ENCODE results near the gene GPR137.
"Not testable (repeated sequence)": the region's sequence is repeated elsewhere in the genome, so short reads cannot be mapped to it uniquely, and the experiment has no call there.

Gene GPR137

GRCh38 chr11:64244966-64245365, 40.7 kb upstream of the GPR137 start:
- Histone ChIP-seq H3K27ac (ENCODE audit: low read depth, low read length) (peak overlapping the region; percentile 86), H3K36me3 (ENCODE audit: insufficient read depth, low read length) (peaks cover 13% of the 10 kb centered on the region), H3K4me1 (ENCODE audit: insufficient read depth, low read length) (peaks cover 23% of the 10 kb centered on the region), H3K9me3 (ENCODE audit: low read length) (no peaks in the 10 kb centered on the region), H3K27me3 (ENCODE audit: control insufficient read depth in 1 of 2, insufficient read depth in 2 of 2, low read length in 2 of 2) (no peaks in the 10 kb centered on the region), H3K4me3 (ENCODE audit: low read depth in 1 of 2, low read length in 2 of 2) (peak overlapping the region in 1 of 2 donors; percentile 68), H3K9ac (ENCODE audit: low read length) (peak overlapping the region; percentile 61)

GRCh38 chr11:64245401-64245796, 40.2 kb upstream of the GPR137 start:
- H3K4me3 ChIP-seq (ENCODE audit: low read depth in 1 of 2, low read length in 2 of 2), result peak overlapping the region; percentile 68 to 72
- peaks cover 13% of the 10 kb centered on the region for H3K36me3 ChIP-seq (ENCODE audit: insufficient read depth, low read length)
- no peaks in the 10 kb centered on the region for H3K27me3 ChIP-seq (ENCODE audit: control insufficient read depth in 1 of 2, insufficient read depth in 2 of 2, low read length in 2 of 2)
- peak overlapping the region; percentile 61 for H3K9ac ChIP-seq (ENCODE audit: low read length)
- H3K27ac ChIP-seq (ENCODE audit: low read depth, low read length), result peak overlapping the region; percentile 86
- H3K9me3 ChIP-seq (ENCODE audit: low read length), result no peaks in the 10 kb centered on the region
- peaks cover 20% of the 10 kb centered on the region for H3K4me1 ChIP-seq (ENCODE audit: insufficient read depth, low read length)

GRCh38 chr11:64245797-64246620, 39.6 kb upstream of the GPR137 start:
- H3K36me3 ChIP-seq (ENCODE audit: insufficient read depth, low read length), result peaks cover 13% of the 10 kb centered on the region
- H3K9me3 ChIP-seq (ENCODE audit: low read length), result no peaks in the 10 kb centered on the region
- no peaks in the 10 kb centered on the region for H3K27me3 ChIP-seq (ENCODE audit: control insufficient read depth in 1 of 2, insufficient read depth in 2 of 2, low read length in 2 of 2)
- peaks cover 23% of the 10 kb centered on the region for H3K4me1 ChIP-seq (ENCODE audit: insufficient read depth, low read length)
- H3K4me3 ChIP-seq (ENCODE audit: low read depth in 1 of 2, low read length in 2 of 2), result peak overlapping the region; percentile 68 to 72
- H3K27ac ChIP-seq (ENCODE audit: low read depth, low read length), result peak overlapping the region; percentile 86
- H3K9ac ChIP-seq (ENCODE audit: low read length), result peak overlapping the region; percentile 61

GRCh38 chr11:64246621-64246870, 39.1 kb upstream of the GPR137 start:
- H3K9ac ChIP-seq (ENCODE audit: low read length); H3K27me3 ChIP-seq (ENCODE audit: control insufficient read depth in 1 of 2, insufficient read depth in 2 of 2, low read length in 2 of 2); H3K27ac ChIP-seq (ENCODE audit: low read depth, low read length); H3K4me3 ChIP-seq (ENCODE audit: low read depth in 1 of 2, low read length in 2 of 2); H3K9me3 ChIP-seq (ENCODE audit: low read length): not testable (repeated sequence)
- Histone ChIP-seq H3K36me3 (ENCODE audit: insufficient read depth, low read length) (peaks cover 13% of the 10 kb centered on the region), H3K4me1 (ENCODE audit: insufficient read depth, low read length) (peaks cover 23% of the 10 kb centered on the region)

- peaks cover 13% of the 10 kb centered on the region for H3K36me3 ChIP-seq (ENCODE audit: insufficient read depth, low read length)
- peaks cover 27% of the 10 kb centered on the region for H3K4me1 ChIP-seq (ENCODE audit: insufficient read depth, low read length)
- H3K27ac ChIP-seq (ENCODE audit: low read depth, low read length), result peak within 1 kb of the TSS; percentile 86
- H3K27me3 ChIP-seq (ENCODE audit: control insufficient read depth in 1 of 2, insufficient read depth in 2 of 2, low read length in 2 of 2), result no peaks in the 10 kb centered on the region
- peak within 1 kb of the TSS; percentile 72 to 100 for H3K4me3 ChIP-seq (ENCODE audit: low read depth in 1 of 2, low read length in 2 of 2)
- peak within 1 kb of the TSS; percentile 84 for H3K9ac ChIP-seq (ENCODE audit: low read length)
- no peaks in the 10 kb centered on the region for H3K9me3 ChIP-seq (ENCODE audit: low read length)
These were observed 38.5 kb upstream of the GPR137 start, which contains the start of gene PPP1R14B for GRCh38 chr11:64246871-64247728. Gene PPP1R14B (minus strand): TSS chr11:64246943. CDS start chr11:64246673, 270 bp downstream.

- Histone ChIP-seq H3K27ac (ENCODE audit: low read depth, low read length) (peak overlapping the region; percentile 85), H3K9me3 (ENCODE audit: low read length) (no peaks in the 10 kb centered on the region), H3K4me1 (ENCODE audit: insufficient read depth, low read length) (peaks cover 35% of the 10 kb centered on the region), H3K4me3 (ENCODE audit: low read depth in 1 of 2, low read length in 2 of 2) (peak overlapping the region; percentile 66 to 100), H3K9ac (ENCODE audit: low read length) (no peak overlapping the region), H3K27me3 (ENCODE audit: control insufficient read depth in 1 of 2, insufficient read depth in 2 of 2, low read length in 2 of 2) (no peaks in the 10 kb centered on the region), H3K36me3 (ENCODE audit: insufficient read depth, low read length) (peaks cover 13% of the 10 kb centered on the region)
These were observed 37.7 kb upstream of the GPR137 start for GRCh38 chr11:64247729-64248531.

- H3K27me3 ChIP-seq (ENCODE audit: control insufficient read depth in 1 of 2, insufficient read depth in 2 of 2, low read length in 2 of 2), result no peaks in the 10 kb centered on the region
- H3K36me3 ChIP-seq (ENCODE audit: insufficient read depth, low read length), result peaks cover 8% of the 10 kb centered on the region
- H3K9ac ChIP-seq (ENCODE audit: low read length), result no peak overlapping the region
- H3K27ac ChIP-seq (ENCODE audit: low read depth, low read length), result no peak overlapping the region
- no peaks in the 10 kb centered on the region for H3K9me3 ChIP-seq (ENCODE audit: low read length)
- peaks cover 38% of the 10 kb centered on the region for H3K4me1 ChIP-seq (ENCODE audit: insufficient read depth, low read length)
- no peak overlapping the region for H3K4me3 ChIP-seq (ENCODE audit: low read depth in 1 of 2, low read length in 2 of 2)
These were observed 37.1 kb upstream of the GPR137 start for GRCh38 chr11:64248578-64248977.

- H3K4me3 ChIP-seq (ENCODE audit: low read depth in 1 of 2, low read length in 2 of 2), result no peak overlapping the region
- peaks cover 38% of the 10 kb centered on the region for H3K4me1 ChIP-seq (ENCODE audit: insufficient read depth, low read length)
- no peak overlapping the region for H3K27ac ChIP-seq (ENCODE audit: low read depth, low read length)
- no peak overlapping the region for H3K9ac ChIP-seq (ENCODE audit: low read length)
- H3K9me3 ChIP-seq (ENCODE audit: low read length), result no peaks in the 10 kb centered on the region
- peaks cover 4% of the 10 kb centered on the region for H3K36me3 ChIP-seq (ENCODE audit: insufficient read depth, low read length)
- no peaks in the 10 kb centered on the region for H3K27me3 ChIP-seq (ENCODE audit: control insufficient read depth in 1 of 2, insufficient read depth in 2 of 2, low read length in 2 of 2)
These were observed 36.6 kb upstream of the GPR137 start for GRCh38 chr11:64249038-64249437.

- peaks cover 38% of the 10 kb centered on the region for H3K4me1 ChIP-seq (ENCODE audit: insufficient read depth, low read length)
- no peaks in the 10 kb centered on the region for H3K27me3 ChIP-seq (ENCODE audit: control insufficient read depth in 1 of 2, insufficient read depth in 2 of 2, low read length in 2 of 2)
- no peak overlapping the region for H3K4me3 ChIP-seq (ENCODE audit: low read depth in 1 of 2, low read length in 2 of 2)
- peaks cover 2% of the 10 kb centered on the region for H3K36me3 ChIP-seq (ENCODE audit: insufficient read depth, low read length)
- no peak overlapping the region for H3K9ac ChIP-seq (ENCODE audit: low read length)
- H3K9me3 ChIP-seq (ENCODE audit: low read length), result no peaks in the 10 kb centered on the region
- no peak overlapping the region for H3K27ac ChIP-seq (ENCODE audit: low read depth, low read length)
These were observed 35.9 kb upstream of the GPR137 start for GRCh38 chr11:64249563-64250414.

- H3K9ac ChIP-seq (ENCODE audit: low read length), result peak overlapping the region; percentile 49
- H3K27me3 ChIP-seq (ENCODE audit: control insufficient read depth in 1 of 2, insufficient read depth in 2 of 2, low read length in 2 of 2), result no peaks in the 10 kb centered on the region
- H3K9me3 ChIP-seq (ENCODE audit: low read length), result no peaks in the 10 kb centered on the region
- H3K27ac ChIP-seq (ENCODE audit: low read depth, low read length), result no peak overlapping the region
- H3K36me3 ChIP-seq (ENCODE audit: insufficient read depth, low read length), result peaks cover 9% of the 10 kb centered on the region
- peak overlapping the region in 1 of 2 donors; percentile 55 for H3K4me3 ChIP-seq (ENCODE audit: low read depth in 1 of 2, low read length in 2 of 2)
- H3K4me1 ChIP-seq (ENCODE audit: insufficient read depth, low read length), result peaks cover 31% of the 10 kb centered on the region
These were observed 35.1 kb upstream of the GPR137 start for GRCh38 chr11:64250415-64251015.
